Astrocyte (in vitro differentiated cells and primary cell): ENCODE measurements around the gene MXD1. TPM values are rescaled to one million over a fixed set of nuclear protein-coding genes. Genes with fewer than 3 reads are reported as not detected.

Experiments used
- DNase-seq: peaks from one replicate; pipeline ENCODE4 v3.0.0-alpha.2; 2010; ENCODE audit warnings: low read depth
- FAIRE-seq: peaks from 2 replicates; lab custom pipeline; 2011; peaks lifted over from hg19 to GRCh38; lab: Jason Lieb, UNC
- H2AFZ ChIP-seq: 2 replicates; pipeline ENCODE4 v1.6.0; 2012; ENCODE audit warnings: low read depth, low read length, inconsistent platforms
- H3K27ac ChIP-seq: 2 replicates; pipeline ENCODE4 v1.5.1; 2011; ENCODE audit warnings: low read depth, low read length, inconsistent platforms
- H3K27me3 ChIP-seq: 2 replicates; pipeline ENCODE4 v1.6.0; 2011; ENCODE audit warnings: low read length, inconsistent platforms; ENCODE audit not compliant: insufficient read depth
- H3K36me3 ChIP-seq: 2 replicates; pipeline ENCODE4 v1.5.1; 2011; ENCODE audit warnings: low read length, inconsistent platforms; ENCODE audit not compliant: insufficient read depth
- H3K4me1 ChIP-seq: 2 replicates; pipeline ENCODE4 v1.5.1; 2011; ENCODE audit warnings: low read length, inconsistent platforms; ENCODE audit not compliant: insufficient read depth
- H3K4me2 ChIP-seq: 2 replicates; pipeline ENCODE4 v1.6.0; 2012; ENCODE audit warnings: low read length, inconsistent platforms
- H3K4me3 ChIP-seq: 2 replicates; pipeline ENCODE4 v1.5.1; 2011; ENCODE audit warnings: low read depth, mild to moderate bottlenecking, low read length, inconsistent platforms; ENCODE audit not compliant: insufficient read depth
- H3K79me2 ChIP-seq: 2 replicates; pipeline ENCODE4 v1.6.0; 2012; ENCODE audit warnings: mild to moderate bottlenecking, low read length, inconsistent platforms; ENCODE audit not compliant: insufficient read depth
- H3K9ac ChIP-seq: 2 replicates; pipeline ENCODE4 v1.6.0; 2012; ENCODE audit warnings: mild to moderate bottlenecking, low read length, inconsistent platforms
- H3K9me3 ChIP-seq: 2 replicates; pipeline ENCODE4 v1.5.1; 2012; ENCODE audit warnings: low read depth, mild to moderate bottlenecking, low read length, inconsistent platforms; ENCODE audit not compliant: insufficient read depth
- H4K20me1 ChIP-seq: 2 replicates; pipeline ENCODE4 v1.6.0; 2012; ENCODE audit warnings: low read length, inconsistent platforms; ENCODE audit not compliant: insufficient read depth
- H3K27ac Mint-ChIP-seq: one replicate; pipeline ENCODE4 v1.8.0; 2021; ENCODE audit warnings: mild to moderate bottlenecking, mixed read lengths; ENCODE audit not compliant: unreplicated experiment
- H3K27me3 Mint-ChIP-seq: one replicate; pipeline ENCODE4 v1.8.0; 2021; ENCODE audit warnings: low read depth, mixed read lengths; ENCODE audit not compliant: unreplicated experiment
- H3K36me3 Mint-ChIP-seq: one replicate; pipeline ENCODE4 v1.8.0; 2021; ENCODE audit warnings: low read depth, mixed read lengths; ENCODE audit not compliant: unreplicated experiment
- H3K4me1 Mint-ChIP-seq: one replicate; pipeline ENCODE4 v1.8.0; 2021; ENCODE audit warnings: low read depth, mixed read lengths; ENCODE audit not compliant: unreplicated experiment
- H3K4me3 Mint-ChIP-seq: one replicate; pipeline ENCODE4 v1.8.0; 2021; ENCODE audit warnings: mild to moderate bottlenecking, moderate library complexity, mixed read lengths; ENCODE audit not compliant: unreplicated experiment
- H3K9me3 Mint-ChIP-seq: one replicate; pipeline ENCODE4 v1.8.0; 2021; ENCODE audit warnings: mild to moderate bottlenecking, mixed read lengths; ENCODE audit not compliant: unreplicated experiment
- EZH2 ChIP-seq: IDR thresholded peaks from 2 replicates; pipeline ENCODE4 v1.6.1; 2012; ENCODE audit warnings: mild to moderate bottlenecking, low read length, inconsistent platforms; ENCODE audit not compliant: insufficient read depth
- total RNA-seq: library from RNA; stranded (reverse); gene quantifications from 2 replicates; pipeline ENCODE4 v1.2.1, GENCODE V29; 2021
- TF ChIP-seq, protein P1 (sequence below): IDR thresholded peaks from 2 replicates; pipeline ENCODE4 v1.5.1; 2011; ENCODE audit warnings: low read depth, mild to moderate bottlenecking, inconsistent platforms, low read length, moderate library complexity; ENCODE audit not compliant: insufficient read depth

The MXD1 gene
- total RNA-seq, 1 donor from 2014 or later, result 29.2 TPM

DNA sequence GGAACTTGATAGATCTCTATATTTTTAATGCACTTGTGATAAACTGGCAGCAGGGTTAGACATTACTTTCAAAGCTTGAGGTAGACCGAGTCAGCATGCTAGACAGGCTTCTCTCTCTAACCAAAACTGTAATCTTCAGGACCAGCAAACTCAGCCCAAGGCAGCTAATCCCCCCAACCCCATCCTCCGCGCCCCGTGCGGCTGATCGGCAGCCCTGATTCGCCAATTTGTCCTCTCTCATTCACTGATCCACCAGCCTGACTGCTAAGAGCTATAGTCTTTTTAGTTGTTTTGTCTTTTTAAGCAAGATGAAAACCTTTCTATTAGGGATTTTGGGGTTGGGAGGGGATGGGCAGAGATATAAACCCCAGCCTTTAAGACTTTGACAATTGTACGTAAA, 25.8 kb downstream of the MXD1 start:
- no peak for FAIRE-seq
- peaks cover 43% of the 10 kb centered on the region for H3K36me3 Mint-ChIP-seq

DNA sequence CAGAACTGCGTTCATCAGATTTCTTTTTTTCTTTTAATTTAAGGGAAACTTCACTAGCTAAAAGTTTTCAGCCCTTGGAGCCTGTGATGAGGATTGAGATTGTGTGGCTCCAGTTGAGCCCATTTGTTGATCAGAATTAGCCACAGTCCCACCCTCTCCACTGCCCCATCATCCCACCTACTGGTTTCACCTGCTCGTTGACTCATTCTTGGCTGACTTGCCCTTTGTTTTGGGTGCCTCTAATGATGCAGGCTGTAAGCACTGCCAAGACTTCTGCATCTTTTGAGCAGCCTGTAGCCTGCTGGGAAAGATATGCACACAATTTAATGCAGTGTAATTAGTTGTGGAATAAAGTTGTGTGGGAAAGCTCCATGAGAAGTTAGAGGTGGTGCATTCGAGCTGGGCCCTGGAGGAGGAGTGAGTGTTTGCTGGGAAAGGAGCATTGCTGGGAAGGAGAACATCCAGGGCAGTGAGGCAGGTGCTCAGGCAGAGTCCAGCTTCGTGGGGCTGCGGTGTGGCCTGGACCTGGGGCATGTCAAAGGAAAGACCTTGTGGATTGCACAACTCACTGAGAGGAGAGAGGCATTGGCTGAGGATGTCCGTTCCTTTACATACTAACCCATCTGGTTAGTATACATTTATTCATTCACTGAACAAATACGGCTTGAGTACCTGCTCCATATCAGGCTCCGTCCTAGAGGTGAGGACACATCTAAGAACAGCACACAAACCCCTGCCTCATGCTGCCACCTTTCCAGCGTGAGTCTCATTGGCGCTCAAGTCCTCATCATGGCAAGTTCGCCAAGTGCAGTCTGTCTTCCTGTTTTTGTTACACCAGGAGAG, 28.3 kb downstream of the MXD1 start:
- H3K36me3 Mint-ChIP-seq, result peaks cover 23% of the 10 kb centered on the region
- Histone ChIP-seq H4K20me1 (no peaks in the 10 kb centered on the region), H3K79me2 (no peaks in the 10 kb centered on the region), H3K27ac (no peak overlapping the region), H3K36me3 (peaks cover 33% of the 10 kb centered on the region), H3K9ac (no peak overlapping the region), H3K27me3 (no peaks in the 10 kb centered on the region), H2AFZ (no peak overlapping the region), H3K4me2 (no peak overlapping the region), H3K9me3 (no peaks in the 10 kb centered on the region), H3K4me1 (peaks cover 22% of the 10 kb centered on the region), H3K4me3 (no peak overlapping the region)
- H3K4me3 Mint-ChIP-seq, result no peak overlapping the region
- no peak for FAIRE-seq
- H3K9me3 Mint-ChIP-seq, result no peaks in the 10 kb centered on the region
- peaks cover 24% of the 10 kb centered on the region for H3K4me1 Mint-ChIP-seq
- DNase-seq, result no peak
- H3K27me3 Mint-ChIP-seq, result no peaks in the 10 kb centered on the region
- TF ChIP-seq EZH2, result no peak
- TF ChIP-seq, protein P1, sequence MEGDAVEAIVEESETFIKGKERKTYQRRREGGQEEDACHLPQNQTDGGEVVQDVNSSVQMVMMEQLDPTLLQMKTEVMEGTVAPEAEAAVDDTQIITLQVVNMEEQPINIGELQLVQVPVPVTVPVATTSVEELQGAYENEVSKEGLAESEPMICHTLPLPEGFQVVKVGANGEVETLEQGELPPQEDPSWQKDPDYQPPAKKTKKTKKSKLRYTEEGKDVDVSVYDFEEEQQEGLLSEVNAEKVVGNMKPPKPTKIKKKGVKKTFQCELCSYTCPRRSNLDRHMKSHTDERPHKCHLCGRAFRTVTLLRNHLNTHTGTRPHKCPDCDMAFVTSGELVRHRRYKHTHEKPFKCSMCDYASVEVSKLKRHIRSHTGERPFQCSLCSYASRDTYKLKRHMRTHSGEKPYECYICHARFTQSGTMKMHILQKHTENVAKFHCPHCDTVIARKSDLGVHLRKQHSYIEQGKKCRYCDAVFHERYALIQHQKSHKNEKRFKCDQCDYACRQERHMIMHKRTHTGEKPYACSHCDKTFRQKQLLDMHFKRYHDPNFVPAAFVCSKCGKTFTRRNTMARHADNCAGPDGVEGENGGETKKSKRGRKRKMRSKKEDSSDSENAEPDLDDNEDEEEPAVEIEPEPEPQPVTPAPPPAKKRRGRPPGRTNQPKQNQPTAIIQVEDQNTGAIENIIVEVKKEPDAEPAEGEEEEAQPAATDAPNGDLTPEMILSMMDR, result no peak
- H3K27ac Mint-ChIP-seq, result no peak overlapping the region

More for the DNA sequence above, 25.8 kb downstream of the MXD1 start:
- TF ChIP-seq, protein P1, result no peak
- no peak for TF ChIP-seq EZH2
- Histone ChIP-seq H3K36me3 (peaks cover 42% of the 10 kb centered on the region), H3K4me1 (peaks cover 12% of the 10 kb centered on the region), H3K9me3 (no peaks in the 10 kb centered on the region), H2AFZ (no peak overlapping the region), H3K27me3 (no peaks in the 10 kb centered on the region), H4K20me1 (no peaks in the 10 kb centered on the region), H3K27ac (no peak overlapping the region), H3K4me3 (no peak overlapping the region), H3K9ac (no peak overlapping the region), H3K4me2 (no peak overlapping the region), H3K79me2 (no peaks in the 10 kb centered on the region)
- no peak overlapping the region for H3K4me3 Mint-ChIP-seq
- H3K4me1 Mint-ChIP-seq, result peaks cover 28% of the 10 kb centered on the region
- H3K9me3 Mint-ChIP-seq, result peaks cover 2% of the 10 kb centered on the region
- no peaks in the 10 kb centered on the region for H3K27me3 Mint-ChIP-seq
- no peak for DNase-seq
- no peak overlapping the region for H3K27ac Mint-ChIP-seq
